CD4-positive, alpha-beta T cell treated with Interleukin-4 for 4 hours (primary cell): Measurements from ENCODE around the gene UMPS.

Source experiments
- DNase-seq: peaks from one replicate; pipeline ENCODE4 v3.0.0-alpha.2; 2020

The UMPS gene

DNA sequence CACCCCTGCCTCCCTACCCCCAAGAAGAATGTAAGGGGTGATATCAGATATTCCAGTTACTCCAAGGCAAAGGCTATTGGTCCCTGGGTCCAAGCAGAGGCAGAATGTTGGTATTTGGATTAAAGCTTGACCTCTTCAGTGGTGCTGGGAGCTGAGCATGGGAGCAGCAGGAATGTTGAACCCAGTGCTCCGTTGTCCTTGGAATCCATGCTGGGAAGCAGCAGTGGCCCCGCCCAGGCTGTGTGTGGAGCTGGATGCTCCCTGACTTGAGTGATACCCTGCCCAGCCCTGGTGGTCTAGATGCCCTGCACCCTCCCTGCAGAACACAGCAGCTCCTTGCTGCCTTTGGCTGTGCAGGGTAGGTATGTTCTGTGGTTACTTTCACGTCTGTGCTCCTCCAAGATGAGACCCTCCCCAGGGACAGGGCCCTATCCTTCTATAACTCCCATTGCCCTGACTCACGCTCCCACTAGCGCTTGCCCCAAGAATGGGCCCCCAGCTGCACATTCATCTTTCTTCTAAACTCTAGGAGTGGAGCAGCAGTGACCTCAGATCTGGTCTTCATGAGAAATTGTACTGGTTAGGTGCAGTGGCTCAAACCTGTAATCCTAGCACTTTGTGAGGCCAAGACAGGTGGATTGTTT lies 35.1 kb downstream of the UMPS start:
- DNase-seq: no peak

DNA sequence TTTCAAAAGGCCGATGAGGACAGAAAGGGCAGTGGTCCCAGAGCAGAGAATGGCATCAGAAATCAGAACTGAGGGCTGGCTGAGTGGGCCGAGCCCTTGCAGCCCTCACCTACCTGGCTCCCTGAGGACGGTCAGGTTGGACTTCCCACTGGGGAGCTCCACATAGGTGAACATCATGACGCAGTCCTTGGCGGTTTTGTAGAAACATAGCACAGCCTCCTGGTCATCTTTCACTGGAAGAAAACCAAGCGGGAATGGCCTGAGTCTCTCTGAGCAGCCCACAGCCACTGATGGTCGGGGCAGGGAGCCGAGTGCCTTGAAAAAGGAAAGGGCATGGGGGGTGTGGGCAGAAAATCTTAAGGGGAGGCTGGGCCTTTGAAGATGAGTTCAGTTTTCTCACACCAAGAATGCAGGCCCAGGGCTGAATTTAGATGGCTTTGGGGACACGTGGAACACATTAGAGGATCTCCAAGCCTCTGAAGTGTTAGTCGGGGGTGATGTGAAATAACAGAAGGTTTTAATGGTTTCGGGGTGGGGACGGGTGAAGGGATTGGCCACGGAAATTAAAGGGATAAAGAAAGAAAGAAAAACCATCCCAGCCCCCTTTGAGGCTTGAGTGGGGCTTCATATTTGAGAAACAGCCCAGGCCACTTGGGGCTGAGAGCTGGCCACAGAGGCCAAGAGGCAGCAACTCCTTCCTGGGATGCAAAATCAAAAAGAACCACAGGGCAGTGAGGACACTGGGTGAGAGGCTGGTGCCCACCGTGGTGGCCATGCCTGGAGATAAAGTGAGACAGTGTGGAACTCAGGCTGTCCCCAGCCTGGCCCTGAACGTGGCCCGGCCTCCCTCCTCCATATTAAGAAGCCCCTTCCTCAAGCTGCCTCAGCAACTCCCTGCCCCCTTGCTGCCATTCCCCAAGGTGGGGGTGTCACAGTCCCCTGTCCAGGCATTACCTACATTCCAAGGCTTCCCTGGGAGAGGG lies 36.2 kb downstream of the UMPS start:
- DNase-seq: no peak

DNA sequence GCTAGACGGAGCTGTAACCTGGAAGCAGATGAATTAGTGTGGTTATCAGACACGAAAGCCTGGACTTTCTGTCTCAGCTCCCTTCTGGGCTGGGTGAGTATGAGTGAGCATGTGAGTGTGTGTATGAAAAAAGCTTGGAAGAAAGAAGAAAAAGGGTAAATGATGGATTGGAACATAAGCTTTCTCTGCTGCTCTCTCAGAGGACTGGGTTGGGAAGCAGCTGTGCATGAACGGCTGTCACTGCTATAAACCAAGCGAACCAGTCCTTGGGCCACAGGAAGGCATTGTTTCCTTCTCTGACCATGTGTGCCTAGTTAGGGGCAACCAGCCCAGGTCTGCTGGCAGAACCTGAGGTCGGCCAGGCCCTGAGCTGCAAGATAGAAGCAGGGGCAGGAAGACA lies 37.0 kb downstream of the UMPS start:
- DNase-seq: no peak

DNA sequence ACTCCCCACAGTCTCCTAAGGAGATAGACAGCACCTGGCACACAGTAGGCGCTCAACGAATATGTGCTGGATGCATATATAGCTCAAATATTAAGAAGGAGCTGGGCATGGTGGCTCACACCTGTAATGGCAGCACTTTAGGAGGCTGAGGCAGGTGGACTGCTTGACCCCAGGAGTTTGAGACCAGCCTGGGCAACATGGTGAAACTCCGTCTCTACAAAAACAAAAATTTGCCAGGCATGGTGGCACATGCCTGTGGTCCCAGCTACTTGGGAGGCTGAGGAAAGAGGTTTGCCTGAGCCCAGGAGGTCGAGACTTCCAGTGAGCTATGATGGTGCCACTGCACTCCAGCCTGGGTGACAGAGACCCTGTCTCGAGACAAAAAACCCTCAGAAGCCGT lies 37.4 kb downstream of the UMPS start:
- no peak for DNase-seq

DNA sequence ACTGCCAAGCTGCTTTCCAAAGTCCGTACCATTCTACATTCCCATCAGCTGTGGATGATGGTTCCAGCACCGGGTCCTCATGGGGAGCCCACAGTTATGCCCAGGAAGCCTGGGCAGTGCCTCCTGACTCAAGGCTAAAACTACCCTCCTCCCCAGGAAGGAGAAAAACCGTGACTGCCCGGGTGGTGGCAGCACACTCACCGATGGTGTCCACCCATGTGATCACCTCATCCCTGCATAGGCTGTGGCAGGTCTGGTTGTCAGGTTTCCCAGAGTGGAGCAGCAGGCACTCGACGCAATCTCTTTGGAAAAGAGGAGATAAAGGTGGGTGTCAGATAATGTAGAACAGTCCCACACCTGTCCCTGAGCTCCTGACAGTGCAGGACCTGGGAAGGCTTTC lies 38.6 kb downstream of the UMPS start:
- no peak for DNase-seq

DNA sequence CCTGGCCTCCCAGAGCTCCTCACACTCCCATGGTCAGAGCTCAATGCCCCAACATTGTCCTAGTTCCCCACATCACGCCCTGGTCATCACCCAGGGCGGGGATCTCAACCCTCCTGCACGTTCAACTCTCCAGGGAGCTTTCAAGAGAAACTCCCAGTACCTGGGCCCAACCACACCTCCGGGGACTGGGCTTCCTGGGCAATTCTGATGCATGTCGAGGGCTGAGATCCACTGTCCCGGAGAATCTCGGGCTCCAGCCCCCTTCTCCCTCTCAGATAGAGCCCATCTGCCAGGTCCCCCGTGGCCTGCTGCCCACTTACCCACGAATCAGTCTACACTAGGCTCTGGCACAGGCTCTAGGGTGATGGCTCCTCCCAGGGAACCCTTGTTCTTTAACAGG lies 39.2 kb downstream of the UMPS start:
- no peak for DNase-seq

DNA sequence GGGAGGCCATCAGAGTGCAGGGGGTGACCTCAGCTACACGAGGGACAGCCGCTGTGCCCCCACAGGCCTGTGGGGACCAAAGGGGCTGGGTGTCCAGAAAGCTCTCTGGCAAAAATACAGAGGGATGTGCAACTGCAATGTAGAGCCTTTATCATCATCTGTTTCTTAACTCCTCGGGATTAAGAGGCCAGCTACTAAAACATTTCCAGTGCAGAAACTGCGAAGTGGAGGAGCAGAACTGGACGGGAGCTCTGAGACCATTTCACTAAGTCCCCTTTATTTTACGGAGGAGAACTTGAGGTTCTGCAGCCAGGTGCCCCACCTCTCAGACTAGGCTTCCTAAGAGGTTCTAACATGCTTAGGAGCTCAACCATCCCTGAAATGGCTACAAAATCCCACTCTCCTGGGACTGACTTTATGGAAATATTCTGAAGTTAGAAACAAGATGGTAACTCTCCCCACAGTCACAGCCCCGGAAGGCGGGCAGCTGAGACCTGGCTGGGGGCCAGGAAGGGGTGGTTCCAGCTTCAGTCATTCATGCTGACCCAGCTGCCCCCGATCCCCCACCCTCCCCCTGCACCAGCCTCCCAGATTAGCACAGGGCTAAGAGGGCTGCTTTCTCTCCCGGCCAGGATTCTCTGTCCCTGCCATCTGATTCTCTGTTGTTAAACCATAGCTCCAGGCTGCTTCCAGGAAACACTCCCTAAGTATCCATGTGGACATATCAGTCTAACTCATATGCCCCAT lies 40.3 kb downstream of the UMPS start:
- no peak for DNase-seq

DNA sequence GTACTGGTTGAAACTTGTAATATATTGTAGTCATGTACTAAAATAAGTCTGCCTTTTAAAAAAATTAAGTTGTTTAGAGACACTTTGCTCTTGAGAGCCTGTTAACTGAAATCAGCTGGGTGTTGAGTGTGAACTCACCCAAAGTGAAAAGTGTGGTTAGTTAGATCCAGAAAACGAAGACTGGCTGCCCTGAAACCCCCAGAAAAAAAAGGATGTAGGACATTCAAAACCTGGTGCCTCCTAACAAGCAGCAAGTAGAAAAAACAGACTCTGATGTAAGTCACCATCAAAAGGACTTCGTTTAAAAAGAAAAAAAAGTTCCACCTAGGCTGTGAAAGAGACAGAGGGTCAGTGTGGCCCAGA lies 40.8 kb downstream of the UMPS start:
- no peak for DNase-seq

DNA sequence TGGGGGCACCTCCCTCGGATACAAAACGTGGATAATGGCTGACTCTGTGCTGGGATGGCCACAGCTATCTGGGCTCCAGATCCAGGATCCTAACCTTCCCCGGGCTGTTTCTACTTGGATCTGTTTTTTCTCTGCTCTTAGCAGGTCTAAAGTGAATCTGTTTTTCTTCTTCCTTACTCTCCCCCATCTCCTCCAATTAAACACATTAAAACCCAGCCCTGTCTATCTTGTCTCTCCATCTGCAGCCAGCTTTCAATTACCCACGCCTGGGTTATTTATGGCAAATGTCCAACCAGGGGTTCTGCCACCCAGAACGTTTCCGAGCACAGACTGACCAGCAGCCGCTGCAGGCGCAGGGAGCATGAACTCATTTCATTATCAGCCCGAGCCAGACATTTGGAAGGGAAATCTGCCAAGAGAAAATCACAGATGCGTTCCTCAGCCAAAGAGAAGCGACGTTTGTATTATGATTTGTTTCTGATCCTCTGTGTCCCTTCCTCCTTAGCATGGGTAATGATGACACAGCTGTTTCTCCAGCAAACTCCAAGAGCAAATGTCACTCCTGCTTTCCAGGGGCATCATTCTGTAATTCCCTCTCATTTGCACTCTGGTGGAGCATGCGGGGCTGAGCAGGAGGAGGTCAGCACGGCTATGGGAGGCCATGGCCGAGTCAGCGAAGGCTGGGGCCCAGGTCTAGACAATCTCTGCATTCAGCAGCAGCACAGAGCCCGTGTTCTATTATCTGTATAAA lies 42.0 kb downstream of the UMPS start:
- no peak for DNase-seq

DNA sequence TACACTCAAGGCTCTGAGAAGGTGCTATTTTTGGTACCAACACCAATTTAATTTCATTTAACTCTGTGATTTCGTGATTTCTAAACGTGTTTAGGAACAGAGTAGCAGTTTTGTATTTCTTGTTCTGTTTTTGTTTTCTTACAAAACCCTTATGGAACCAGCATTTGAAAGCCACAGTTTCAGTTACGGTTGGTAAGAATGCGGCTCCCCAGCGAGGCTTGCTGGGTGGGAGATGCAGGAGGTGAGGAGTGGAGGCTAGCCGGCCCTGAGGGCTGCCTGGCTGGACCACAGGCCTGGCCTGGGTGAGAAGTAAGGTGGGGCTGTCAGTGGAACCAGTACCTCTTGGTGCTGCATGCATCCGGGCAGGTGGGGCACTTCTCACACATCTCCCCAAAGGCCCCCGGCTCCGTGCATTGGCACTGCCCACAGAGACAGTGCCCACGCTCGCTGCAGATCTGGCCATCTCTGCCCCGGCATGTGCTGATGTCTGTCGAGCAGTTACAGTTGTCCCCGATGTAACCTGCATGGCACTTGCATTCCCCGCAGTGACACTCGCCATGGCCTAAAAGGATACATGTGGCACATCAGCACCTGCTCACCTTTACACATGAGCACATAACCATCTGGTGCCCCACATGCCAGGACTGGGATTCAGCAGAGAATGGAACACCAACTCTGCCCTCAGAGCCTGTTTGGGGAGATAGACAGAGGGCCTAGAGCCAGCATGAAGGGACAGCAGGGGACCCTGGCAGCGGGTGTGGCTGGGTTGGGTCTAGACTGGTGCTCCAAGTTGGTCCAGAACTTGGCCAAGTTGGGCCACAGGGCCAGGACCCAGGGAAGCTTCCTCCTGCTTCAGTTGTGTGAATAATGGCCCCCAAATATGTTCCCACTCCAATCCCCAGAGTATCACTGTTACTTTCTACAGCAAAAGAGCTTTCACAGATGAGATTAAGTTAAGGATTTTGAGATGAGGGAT lies 43.4 kb downstream of the UMPS start:
- no peak for DNase-seq

DNA sequence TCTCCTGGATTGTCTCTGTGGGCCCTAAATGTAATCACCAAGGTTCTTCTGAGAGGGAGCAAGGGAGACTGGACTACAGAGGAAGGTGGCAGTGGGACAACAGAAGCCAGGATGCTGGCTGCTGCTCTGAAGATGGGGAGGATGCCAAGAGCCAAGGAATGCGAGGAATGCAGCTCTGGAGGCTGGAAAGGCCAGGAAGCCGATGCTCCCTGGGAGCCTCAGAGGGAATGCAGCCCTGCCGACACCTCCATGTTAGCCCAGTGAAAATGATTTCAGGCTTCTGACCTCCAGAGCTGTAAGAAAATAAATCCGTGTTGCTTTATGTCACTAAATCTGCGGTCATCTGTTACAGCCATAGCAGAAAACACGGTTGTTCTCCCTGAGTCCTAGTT lies 44.1 kb downstream of the UMPS start:
- no peak for DNase-seq

DNA sequence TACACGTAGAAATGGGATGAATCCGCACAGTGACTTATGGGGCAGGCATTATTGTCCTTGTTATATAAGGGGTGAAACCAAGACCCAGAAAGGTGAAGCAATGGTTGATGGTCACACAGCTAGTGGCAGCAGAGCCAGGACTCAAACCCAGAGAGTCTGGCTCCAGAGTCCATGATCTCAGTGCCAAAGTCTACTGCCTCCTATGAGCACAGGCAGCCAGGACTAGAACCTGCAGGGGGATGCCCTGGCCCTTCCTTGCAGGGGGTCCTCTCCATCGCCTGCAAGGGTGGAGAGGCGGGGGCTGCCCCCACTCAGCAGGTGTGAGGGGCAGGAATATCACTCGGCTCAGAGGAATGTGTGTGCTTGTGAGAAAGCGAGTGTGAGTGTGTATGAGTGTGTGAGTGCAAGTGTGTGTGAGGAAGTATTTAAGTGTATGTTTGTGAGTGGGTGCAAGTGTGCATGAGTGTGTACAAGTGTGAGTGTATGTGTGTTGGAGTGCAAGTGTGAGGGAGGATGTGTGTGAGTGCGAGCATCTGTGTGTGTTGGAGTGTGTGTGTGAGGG lies 44.7 kb downstream of the UMPS start:
- no peak for DNase-seq

DNA sequence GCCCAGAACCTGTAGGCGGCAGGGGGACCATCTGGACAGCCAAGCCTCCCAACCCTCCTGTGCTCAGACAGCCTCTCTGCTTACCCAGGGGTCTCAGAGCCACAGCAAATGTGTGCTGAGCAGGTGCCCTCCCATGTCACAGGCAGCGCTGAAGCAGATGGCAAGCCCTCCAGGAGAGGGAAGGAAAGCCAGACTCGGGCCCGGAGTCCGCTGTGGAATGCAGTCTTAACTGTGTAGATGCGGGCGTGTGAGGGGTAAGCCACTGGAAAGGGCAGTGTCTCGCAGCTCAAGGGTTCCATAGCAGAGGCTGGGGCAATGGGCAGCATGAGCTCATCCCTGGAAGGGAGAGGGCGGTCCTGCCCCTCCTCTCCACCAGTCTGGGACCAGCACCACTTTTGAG lies 45.6 kb downstream of the UMPS start:
- no peak for DNase-seq

DNA sequence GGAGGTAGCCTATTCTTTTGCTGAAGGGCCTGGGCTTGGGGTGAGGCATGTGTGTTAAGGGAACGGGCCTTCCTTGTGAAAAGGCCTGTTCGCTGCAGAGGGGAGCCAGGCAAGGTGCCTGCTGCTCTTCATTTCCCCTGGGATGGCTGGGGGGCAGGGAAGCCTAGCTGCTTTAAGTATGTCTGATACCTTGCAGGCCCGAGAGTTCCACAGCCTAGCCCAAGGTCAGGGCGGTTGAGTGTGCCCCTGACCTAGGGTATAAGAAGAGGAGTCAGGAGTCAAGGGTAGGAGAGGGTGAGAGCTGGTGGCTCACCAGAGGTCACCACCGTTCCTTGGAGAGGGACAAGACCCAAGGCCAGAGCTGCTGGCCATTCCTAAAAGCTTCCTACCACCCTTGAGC lies 46.6 kb downstream of the UMPS start:
- no peak for DNase-seq

DNA sequence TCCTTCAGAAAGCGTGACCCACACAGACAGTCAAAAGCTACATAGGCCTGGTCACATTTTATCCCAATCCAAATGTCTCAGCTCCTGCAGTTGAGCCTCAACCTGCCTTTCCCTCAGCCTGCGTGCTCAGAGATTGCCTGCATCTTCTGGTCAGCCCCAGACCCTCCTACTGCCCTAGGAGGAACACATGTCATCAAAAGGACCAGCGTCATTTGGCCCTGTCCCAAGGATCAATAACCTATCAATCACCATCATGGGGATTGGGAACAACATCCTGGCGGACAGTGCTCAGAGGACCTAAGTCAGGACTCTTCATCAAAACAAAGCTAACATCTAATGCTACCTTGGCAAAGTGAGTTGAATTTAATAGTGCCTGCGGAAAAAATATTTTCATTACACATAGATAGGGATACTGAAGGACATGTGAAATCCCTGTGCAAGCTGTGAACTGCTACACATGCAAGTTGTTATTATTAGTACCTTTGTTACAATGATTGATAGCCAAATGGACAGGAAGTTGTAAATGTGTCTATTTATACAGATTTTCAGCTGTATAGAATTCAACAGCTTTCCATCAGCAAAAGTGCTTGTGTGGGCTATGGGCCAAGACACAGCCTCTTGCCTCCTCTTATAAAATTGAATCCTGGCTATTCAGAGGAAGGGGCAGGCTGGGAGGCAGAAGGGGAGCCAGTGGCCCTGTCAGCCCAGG lies 47.7 kb downstream of the UMPS start:
- DNase-seq: no peak

DNA sequence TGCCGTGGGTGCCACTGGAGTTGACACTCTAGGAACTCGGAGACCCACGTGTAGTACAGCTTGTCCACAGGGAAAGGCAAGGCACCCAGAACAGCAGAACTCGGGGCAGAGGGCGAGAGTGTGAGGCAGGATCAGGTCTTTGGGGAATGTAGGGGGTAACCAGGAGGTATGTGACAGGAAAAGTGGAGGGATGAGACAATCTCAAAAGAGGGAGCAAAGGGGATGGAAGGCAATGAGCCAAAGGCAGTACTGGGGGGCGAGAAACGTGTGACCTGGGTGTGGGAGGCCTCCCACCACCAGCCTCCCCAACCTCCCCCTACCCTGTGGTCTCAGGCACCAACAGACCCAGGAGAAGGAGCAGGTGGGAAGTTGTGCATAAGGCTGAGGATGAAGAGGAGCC lies 48.9 kb downstream of the UMPS start:
- no peak for DNase-seq

DNA sequence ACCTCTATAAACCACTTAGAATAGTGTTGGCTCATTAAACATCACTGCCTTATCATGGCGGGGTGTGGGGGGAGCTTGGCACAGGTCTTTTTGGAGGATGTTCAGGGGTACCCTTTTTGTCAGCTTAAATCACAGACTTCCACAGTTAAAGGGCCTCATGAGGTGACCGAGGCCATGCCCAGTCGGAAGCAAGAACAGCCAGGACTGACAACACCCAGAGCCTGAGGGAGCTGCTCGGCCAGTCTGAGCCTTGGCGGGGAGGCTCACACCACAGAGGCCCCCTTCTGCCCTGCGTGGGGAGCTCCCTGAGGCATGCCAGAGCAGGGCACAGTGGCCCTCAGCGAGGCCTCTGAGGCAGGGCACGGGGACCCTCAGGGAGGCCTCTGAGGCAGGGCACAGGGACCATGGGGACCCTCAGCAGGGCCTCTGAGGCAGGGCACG lies 49.5 kb downstream of the UMPS start:
- no peak for DNase-seq

DNA sequence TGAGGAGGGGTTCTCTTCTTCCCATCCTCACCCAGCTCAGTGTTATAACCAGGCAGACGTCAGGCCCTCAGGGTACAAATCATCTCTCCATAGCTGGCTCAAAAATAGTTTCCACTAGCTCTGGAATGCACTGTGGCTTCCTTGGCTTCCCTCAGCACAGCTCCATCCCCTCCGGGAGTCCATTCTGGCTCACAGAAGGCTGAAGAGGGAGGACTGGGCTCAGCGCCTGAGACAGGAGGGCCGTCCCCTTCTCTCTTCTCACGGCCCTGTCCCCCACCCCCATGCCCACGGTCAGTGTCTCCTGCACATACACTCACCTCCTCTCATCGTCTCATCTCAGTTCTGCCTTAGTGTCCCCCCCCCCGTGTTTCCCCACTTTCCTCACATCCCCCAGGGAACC lies 50.1 kb downstream of the UMPS start:
- DNase-seq: no peak

DNA sequence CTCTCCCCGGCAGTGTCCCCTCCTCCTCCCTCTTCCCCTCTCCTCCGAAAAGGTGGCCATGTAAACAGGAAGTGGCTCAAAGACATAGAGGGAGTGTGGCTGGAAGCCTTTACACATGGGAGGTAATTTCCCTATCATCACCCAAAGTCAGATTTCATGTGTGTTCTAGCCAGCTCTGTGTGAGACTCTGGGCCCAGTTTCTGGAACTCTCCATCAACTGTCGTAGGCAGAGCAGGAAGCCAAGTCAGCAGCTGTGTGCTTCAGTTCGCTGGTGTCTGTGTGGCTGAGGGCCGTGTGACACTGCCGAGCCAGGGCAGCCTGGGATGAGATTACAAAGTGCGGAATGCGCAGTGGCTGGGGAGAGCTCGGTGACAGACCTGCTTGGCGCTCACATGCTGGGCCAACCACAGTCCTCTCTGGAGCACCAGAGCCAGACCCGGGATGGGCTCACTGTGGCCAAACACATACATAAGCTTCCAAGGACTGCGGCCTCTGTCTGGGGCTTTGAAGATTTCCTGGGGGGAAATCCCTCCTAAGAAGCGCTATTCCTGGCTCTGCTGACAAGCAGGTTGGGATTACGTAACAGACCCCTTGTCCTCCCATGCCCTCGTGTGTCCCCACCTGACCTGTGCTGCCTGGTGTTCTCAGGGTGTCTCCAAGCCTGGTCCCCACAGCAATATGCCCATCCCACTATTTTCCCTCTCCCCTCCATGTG lies 50.7 kb downstream of the UMPS start:
- DNase-seq: no peak
